ENCODE measurements around the gene ELOVL6. TPM values are rescaled to one million over a fixed set of nuclear protein-coding genes. Genes with fewer than 3 reads are reported as not detected.

The ELOVL6 gene
- total RNA-seq, 1 donor from 2014 or later: 51.6 TPM

DNA sequence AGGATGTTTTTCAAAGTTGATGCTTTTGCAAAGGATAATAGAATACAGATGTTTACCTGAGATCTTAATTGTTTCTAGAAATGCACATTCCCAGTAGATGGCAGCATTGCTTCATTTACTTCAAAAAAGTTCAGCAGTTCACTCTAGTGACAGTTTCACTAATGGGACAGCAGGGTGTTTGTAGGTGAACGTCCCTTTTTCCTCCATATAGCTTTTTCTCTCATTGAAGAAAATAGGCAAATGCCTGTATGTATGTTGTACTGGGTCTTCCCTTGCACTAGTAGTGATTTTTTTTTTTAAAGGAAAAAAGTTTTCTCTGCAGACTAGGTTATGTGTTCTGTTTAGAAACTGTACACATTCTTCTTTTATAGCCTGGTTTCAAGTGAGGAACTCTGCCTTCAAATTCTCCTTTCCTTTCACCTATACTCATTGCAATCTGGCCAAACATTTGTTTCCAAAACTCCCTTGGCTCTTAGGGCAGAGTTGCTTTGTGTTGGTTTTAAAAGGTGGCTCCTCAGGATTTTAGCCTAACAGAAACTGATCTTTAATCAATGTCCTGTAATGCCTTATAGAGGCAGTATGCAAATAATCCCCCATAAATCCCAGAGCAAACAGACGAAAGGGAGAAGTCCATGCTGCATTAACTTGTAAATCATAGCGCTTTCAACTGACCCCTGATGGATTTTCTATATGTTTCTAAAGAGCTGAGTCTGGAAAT lies 199.4 kb downstream of the ELOVL6 start:
- Mint-ChIP-seq H3K27ac (no peak overlapping the region), H3K9me3 (no peaks in the 10 kb centered on the region), H3K27me3 (peaks cover 2% of the 10 kb centered on the region), H3K4me1 (ENCODE audit: unreplicated experiment) (peaks cover 7% of the 10 kb centered on the region), H3K36me3 (no peaks in the 10 kb centered on the region), H3K4me3 (no peak overlapping the region)
- DNase-seq (ENCODE audit: extremely low spot score, unreplicated experiment): no peak
- TF ChIP-seq, protein P1, sequence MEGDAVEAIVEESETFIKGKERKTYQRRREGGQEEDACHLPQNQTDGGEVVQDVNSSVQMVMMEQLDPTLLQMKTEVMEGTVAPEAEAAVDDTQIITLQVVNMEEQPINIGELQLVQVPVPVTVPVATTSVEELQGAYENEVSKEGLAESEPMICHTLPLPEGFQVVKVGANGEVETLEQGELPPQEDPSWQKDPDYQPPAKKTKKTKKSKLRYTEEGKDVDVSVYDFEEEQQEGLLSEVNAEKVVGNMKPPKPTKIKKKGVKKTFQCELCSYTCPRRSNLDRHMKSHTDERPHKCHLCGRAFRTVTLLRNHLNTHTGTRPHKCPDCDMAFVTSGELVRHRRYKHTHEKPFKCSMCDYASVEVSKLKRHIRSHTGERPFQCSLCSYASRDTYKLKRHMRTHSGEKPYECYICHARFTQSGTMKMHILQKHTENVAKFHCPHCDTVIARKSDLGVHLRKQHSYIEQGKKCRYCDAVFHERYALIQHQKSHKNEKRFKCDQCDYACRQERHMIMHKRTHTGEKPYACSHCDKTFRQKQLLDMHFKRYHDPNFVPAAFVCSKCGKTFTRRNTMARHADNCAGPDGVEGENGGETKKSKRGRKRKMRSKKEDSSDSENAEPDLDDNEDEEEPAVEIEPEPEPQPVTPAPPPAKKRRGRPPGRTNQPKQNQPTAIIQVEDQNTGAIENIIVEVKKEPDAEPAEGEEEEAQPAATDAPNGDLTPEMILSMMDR (conservative IDR thresholded peaks at IDR 0.05): peak; percentile 90

DNA sequence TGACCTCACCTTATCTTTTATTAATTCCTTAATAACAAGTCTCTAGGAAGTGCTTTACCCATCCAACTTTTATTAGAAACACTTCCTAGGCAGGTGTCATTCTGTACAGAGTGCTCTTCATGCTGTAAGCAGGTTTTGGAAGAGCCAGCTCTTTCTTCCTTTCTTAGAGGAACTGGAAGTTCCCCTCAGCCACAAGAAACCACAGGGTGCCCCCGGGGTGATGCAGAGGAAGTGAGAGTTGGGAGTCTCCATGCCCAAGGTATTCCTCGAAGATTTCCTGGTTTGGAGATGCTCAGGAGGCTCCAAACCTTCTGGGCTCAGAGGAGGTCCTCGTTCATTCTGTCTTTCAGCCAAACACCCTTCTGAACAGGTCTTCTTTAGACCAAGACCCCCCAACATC lies 201.9 kb downstream of the ELOVL6 start:
- no peaks in the 10 kb centered on the region for H3K9me3 Mint-ChIP-seq
- TF ChIP-seq, protein P1 (conservative IDR thresholded peaks at IDR 0.05): no peak
- H3K27ac Mint-ChIP-seq: no peak overlapping the region
- DNase-seq (ENCODE audit: extremely low spot score, unreplicated experiment): no peak
- no peaks in the 10 kb centered on the region for H3K36me3 Mint-ChIP-seq
- peaks cover 2% of the 10 kb centered on the region for H3K27me3 Mint-ChIP-seq
- no peak overlapping the region for H3K4me3 Mint-ChIP-seq
- peaks cover 14% of the 10 kb centered on the region for H3K4me1 Mint-ChIP-seq (ENCODE audit: unreplicated experiment)

Measured in type B pancreatic cell (in vitro differentiated cells).